Superior temporal gyrus (tissue), 1 donor: Measurements from ENCODE around the gene SET.

Source experiments
- DNase-seq: peaks from one replicate; pipeline ENCODE4 v3.0.0-alpha.2; 2016; ENCODE audit errors: extremely low spot score

Gene SET

DNA sequence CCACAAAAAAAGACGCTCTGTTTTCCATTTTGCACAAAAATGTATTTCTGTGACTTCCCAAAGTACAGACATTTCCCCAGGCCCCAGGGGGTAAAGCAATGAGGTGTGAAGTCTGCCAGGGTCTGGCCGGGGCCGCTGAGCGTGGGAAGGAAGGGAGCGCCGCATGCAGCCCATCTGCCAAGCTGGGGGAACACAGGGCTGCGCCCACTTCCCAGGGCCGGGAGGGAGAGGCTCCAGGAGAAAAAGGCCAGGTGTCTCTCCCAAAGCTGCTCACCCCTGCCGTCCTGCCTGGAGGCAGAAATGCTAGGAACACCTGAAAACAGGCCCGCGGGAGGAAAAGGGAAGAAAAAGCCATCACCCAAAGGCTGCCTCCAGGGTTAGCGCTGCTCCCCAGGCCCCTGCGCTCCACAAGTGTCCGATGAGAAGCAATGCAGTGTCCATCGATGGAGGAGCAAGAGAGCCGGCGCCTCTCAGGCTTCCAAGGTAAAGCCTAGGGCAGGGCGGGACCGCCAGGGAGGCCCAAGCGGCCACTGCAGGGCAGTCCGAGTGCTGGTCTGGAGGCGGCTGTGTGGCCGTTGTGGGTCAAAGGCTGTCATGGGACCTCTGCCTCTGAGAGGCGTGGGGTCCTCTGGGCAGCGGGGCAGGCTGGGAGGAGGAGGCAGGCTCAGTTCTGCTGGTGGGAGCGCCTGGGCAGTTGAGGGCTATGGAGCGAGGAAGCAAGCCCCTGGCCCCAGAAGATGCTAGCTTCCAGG is 40.9 kb downstream of the SET start:
- DNase-seq, result no peak

DNA sequence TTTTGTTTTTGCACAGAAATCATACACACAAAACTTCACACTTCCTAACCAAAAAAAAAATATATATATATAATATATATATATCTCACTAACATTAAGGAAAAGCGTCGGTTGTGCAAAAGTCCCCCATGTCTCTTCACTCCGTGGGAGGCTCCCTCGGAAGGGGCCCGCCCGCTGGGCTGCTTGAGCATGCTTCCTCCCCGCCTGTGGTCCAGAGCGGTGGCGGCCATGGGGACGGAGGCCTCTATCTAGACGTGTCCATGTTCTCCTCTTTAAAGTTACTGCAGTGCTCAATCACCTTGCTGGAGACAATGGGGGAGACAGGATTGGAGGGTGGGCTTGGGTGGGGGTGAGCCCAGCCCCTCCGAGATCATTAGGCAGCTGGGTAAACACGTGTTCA is 42.1 kb downstream of the SET start:
- DNase-seq, result no peak

DNA sequence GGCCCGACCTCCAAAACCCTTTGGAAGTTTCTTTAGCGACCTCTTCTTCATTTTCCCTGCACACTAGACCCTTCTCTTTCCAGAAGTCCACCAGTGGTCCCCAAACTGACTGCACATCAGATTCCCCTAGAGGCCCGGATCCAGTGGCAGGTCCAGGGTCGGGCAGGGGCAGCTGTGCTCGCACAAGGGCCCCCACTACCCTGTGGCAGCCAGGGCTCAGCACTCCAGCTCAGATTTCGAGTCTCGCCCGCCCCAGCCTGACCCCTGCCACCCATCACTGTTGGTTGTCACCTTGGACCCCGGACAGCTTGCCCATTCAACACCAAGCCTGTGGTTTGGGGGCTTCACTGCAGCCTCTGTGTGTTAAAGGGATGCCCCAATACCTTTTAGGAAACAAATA is 42.7 kb downstream of the SET start:
- no peak for DNase-seq

DNA sequence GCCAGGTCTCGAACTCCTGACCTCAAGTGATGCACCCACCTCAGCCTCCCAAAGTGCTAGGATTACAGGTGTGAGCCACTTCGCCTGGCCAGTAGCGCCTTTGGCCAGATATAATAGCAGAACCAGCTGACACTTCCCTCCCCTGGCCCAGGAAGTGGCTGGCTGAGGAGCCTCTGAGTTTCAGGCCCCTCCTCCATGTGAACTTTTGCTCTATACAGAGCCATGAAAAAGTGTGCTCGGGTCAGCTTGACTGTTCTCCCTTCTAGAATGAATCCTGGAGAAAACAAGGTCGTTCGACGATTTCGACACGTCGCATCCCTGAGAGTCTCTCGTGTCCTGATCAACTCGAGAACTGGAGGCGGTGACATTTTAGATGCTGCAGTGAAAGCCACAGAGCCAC is 43.6 kb downstream of the SET start:
- DNase-seq, result no peak

DNA sequence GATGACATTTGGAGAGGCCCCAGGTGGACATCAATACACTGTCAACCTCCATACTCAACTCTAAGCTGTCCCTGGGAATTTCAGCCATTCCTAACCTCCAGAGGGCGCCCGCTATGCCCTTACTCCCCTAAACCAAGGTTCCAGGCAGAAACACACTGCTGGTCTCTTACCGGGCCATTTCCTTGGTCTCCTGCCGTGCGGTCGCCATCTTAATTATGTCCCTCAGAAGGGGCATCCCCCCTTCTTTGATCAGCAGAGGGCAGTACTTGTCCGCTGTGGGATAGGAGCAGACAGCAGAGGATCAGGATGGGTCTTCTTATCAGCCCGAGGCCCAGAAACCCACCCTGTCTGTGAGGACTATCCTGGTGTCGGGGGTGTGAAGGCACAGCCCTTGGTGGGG is 44.2 kb downstream of the SET start:
- peak; percentile 68 for DNase-seq

- peak; percentile 65 for DNase-seq
These were observed 46.4 kb downstream of the SET start for GRCh38 chr9:128735373-128735772.

GRCh38 chr9:128742401-128742800 is 53.4 kb downstream of the SET start:
- no peak for DNase-seq

- DNase-seq, result no peak
These were observed 54.4 kb downstream of the SET start for GRCh38 chr9:128743421-128743820.
